ENCODE measurements around the gene KRTAP12-4.
"Not testable (repeated sequence)": the region's sequence is repeated elsewhere in the genome, so short reads cannot be mapped to it uniquely, and the experiment has no call there.

Gene KRTAP12-4

GRCh38 chr21:44646366-44647221, 7.9 kb downstream of the KRTAP12-4 start, which contains the start of gene KRTAP10-11:
TSS of gene KRTAP10-11 (plus strand) at chr21:44646414. CDS start at chr21:44646459, 45 bp downstream.
- not testable (repeated sequence) for H3K4me3 ChIP-seq (ENCODE audit: low read depth, low read length); H4K8ac ChIP-seq (ENCODE audit: low read depth, low read length); DNase-seq; H3K9ac ChIP-seq (ENCODE audit: low read length); H4K12ac ChIP-seq (ENCODE audit: low read depth, low read length); H3K4ac ChIP-seq (ENCODE audit: low read depth, low read length); H2AFZ ChIP-seq (ENCODE audit: insufficient read depth, low read length, poor library complexity); H2AK5ac ChIP-seq (ENCODE audit: low read length); H2BK12ac ChIP-seq (ENCODE audit: low read length); H3K79me2 ChIP-seq (ENCODE audit: control insufficient read depth, insufficient read depth, low read length, poor library complexity); H3K79me1 ChIP-seq (ENCODE audit: low read length); H3K4me1 ChIP-seq (ENCODE audit: control insufficient read depth in 1 of 2, insufficient read depth in 2 of 2, low read length in 2 of 2); H3K9me3 ChIP-seq (ENCODE audit: insufficient read depth, low read depth, low read length); H2BK5ac ChIP-seq (ENCODE audit: low read depth, low read length, poor library complexity); H3K23ac ChIP-seq (ENCODE audit: low read length); H3K27ac ChIP-seq (ENCODE audit: low read depth, low read length); H3K27me3 ChIP-seq (ENCODE audit: insufficient read depth, low read length); H3K36me3 ChIP-seq (ENCODE audit: control insufficient read depth in 1 of 2, insufficient read depth in 2 of 2, low read length in 2 of 2); H3K14ac ChIP-seq (ENCODE audit: low read length); H3K4me2 ChIP-seq (ENCODE audit: low read length); H4K91ac ChIP-seq (ENCODE audit: low read depth, low read length); H2BK120ac ChIP-seq (ENCODE audit: insufficient read depth, low read length, poor library complexity); H3K18ac ChIP-seq (ENCODE audit: low read length)
- WGBS (ENCODE audit: extremely low coverage, insufficient coverage, insufficient read length): no CpG with 5 or more reads among the region's 21 CpGs

- no peak overlapping the region for H2AK5ac ChIP-seq (ENCODE audit: low read length)
- no peak overlapping the region for H2AFZ ChIP-seq (ENCODE audit: insufficient read depth, low read length, poor library complexity)
- no peaks in the 10 kb centered on the region for H3K9me3 ChIP-seq (ENCODE audit: insufficient read depth, low read depth, low read length)
Observed at GRCh38 chr21:44644878-44645277, 9.6 kb downstream of the KRTAP12-4 start.

GRCh38 chr21:44643741-44644310, 10.6 kb downstream of the KRTAP12-4 start:
- H2BK120ac ChIP-seq (ENCODE audit: insufficient read depth, low read length, poor library complexity): no peak overlapping the region
- no peak overlapping the region for H3K23ac ChIP-seq (ENCODE audit: low read length)
- H4K91ac ChIP-seq (ENCODE audit: low read depth, low read length): no peak overlapping the region
- no peaks in the 10 kb centered on the region for H3K4me1 ChIP-seq (ENCODE audit: control insufficient read depth in 1 of 2, insufficient read depth in 2 of 2, low read length in 2 of 2)
- no peak overlapping the region for H3K4me2 ChIP-seq (ENCODE audit: low read length)
- no peak overlapping the region for H2BK5ac ChIP-seq (ENCODE audit: low read depth, low read length, poor library complexity)
- no peak overlapping the region for H3K18ac ChIP-seq (ENCODE audit: low read length)
- H3K36me3 ChIP-seq (ENCODE audit: control insufficient read depth in 1 of 2, insufficient read depth in 2 of 2, low read length in 2 of 2): no peaks in the 10 kb centered on the region
- no peak overlapping the region for H2BK12ac ChIP-seq (ENCODE audit: low read length)
- H3K9ac ChIP-seq (ENCODE audit: low read length): no peak overlapping the region
- H3K27ac ChIP-seq (ENCODE audit: low read depth, low read length): no peak overlapping the region
- H4K8ac ChIP-seq (ENCODE audit: low read depth, low read length): no peak overlapping the region
- no peaks in the 10 kb centered on the region for H3K27me3 ChIP-seq (ENCODE audit: insufficient read depth, low read length)
- H3K79me2 ChIP-seq (ENCODE audit: control insufficient read depth, insufficient read depth, low read length, poor library complexity): no peaks in the 10 kb centered on the region
- no peaks in the 10 kb centered on the region for H3K79me1 ChIP-seq (ENCODE audit: low read length)
- H2AFZ ChIP-seq (ENCODE audit: insufficient read depth, low read length, poor library complexity): no peak overlapping the region
- no peak for DNase-seq
- no CpG with 5 or more reads among the region's 14 CpGs for WGBS (ENCODE audit: extremely low coverage, insufficient coverage, insufficient read length)
- H3K4ac ChIP-seq (ENCODE audit: low read depth, low read length): no peak overlapping the region
- no peak overlapping the region for H3K14ac ChIP-seq (ENCODE audit: low read length)
- no peaks in the 10 kb centered on the region for H3K9me3 ChIP-seq (ENCODE audit: insufficient read depth, low read depth, low read length)
- no peak overlapping the region for H3K4me3 ChIP-seq (ENCODE audit: low read depth, low read length)
- no peak overlapping the region for H4K12ac ChIP-seq (ENCODE audit: low read depth, low read length)
- H2AK5ac ChIP-seq (ENCODE audit: low read length): no peak overlapping the region

More at GRCh38 chr21:44644878-44645277, 9.6 kb downstream of the KRTAP12-4 start:
- Histone ChIP-seq H3K9ac (ENCODE audit: low read length) (no peak overlapping the region), H4K91ac (ENCODE audit: low read depth, low read length) (no peak overlapping the region), H2BK5ac (ENCODE audit: low read depth, low read length, poor library complexity) (no peak overlapping the region), H4K12ac (ENCODE audit: low read depth, low read length) (no peak overlapping the region), H2BK120ac (ENCODE audit: insufficient read depth, low read length, poor library complexity) (no peak overlapping the region), H3K4ac (ENCODE audit: low read depth, low read length) (no peak overlapping the region), H3K36me3 (ENCODE audit: control insufficient read depth in 1 of 2, insufficient read depth in 2 of 2, low read length in 2 of 2) (no peaks in the 10 kb centered on the region), H3K4me2 (ENCODE audit: low read length) (no peak overlapping the region), H3K27ac (ENCODE audit: low read depth, low read length) (no peak overlapping the region), H3K4me1 (ENCODE audit: control insufficient read depth in 1 of 2, insufficient read depth in 2 of 2, low read length in 2 of 2) (no peaks in the 10 kb centered on the region), H3K23ac (ENCODE audit: low read length) (no peak overlapping the region), H4K8ac (ENCODE audit: low read depth, low read length) (no peak overlapping the region), H3K79me1 (ENCODE audit: low read length) (no peaks in the 10 kb centered on the region), H3K14ac (ENCODE audit: low read length) (no peak overlapping the region), H3K79me2 (ENCODE audit: control insufficient read depth, insufficient read depth, low read length, poor library complexity) (no peaks in the 10 kb centered on the region), H3K27me3 (ENCODE audit: insufficient read depth, low read length) (no peaks in the 10 kb centered on the region), H2BK12ac (ENCODE audit: low read length) (no peak overlapping the region), H3K18ac (ENCODE audit: low read length) (no peak overlapping the region), H3K4me3 (ENCODE audit: low read depth, low read length) (no peak overlapping the region)
- WGBS (ENCODE audit: extremely low coverage, insufficient coverage, insufficient read length): no CpG with 5 or more reads among the region's 2 CpGs
- no peak for DNase-seq

GRCh38 chr21:44640761-44641160, 13.7 kb downstream of the KRTAP12-4 start:
- H2BK12ac ChIP-seq (ENCODE audit: low read length): no peak overlapping the region
- WGBS (ENCODE audit: extremely low coverage, insufficient coverage, insufficient read length): no CpG with 5 or more reads among the region's 5 CpGs
- no peak overlapping the region for H4K8ac ChIP-seq (ENCODE audit: low read depth, low read length)

More at GRCh38 chr21:44640761-44641160, 13.7 kb downstream of the KRTAP12-4 start:
- Histone ChIP-seq H3K9me3 (ENCODE audit: insufficient read depth, low read depth, low read length) (no peaks in the 10 kb centered on the region), H3K4me2 (ENCODE audit: low read length) (no peak overlapping the region), H3K36me3 (ENCODE audit: control insufficient read depth in 1 of 2, insufficient read depth in 2 of 2, low read length in 2 of 2) (no peaks in the 10 kb centered on the region), H3K23ac (ENCODE audit: low read length) (no peak overlapping the region), H3K4me3 (ENCODE audit: low read depth, low read length) (no peak overlapping the region), H3K4ac (ENCODE audit: low read depth, low read length) (no peak overlapping the region), H3K9ac (ENCODE audit: low read length) (no peak overlapping the region), H2BK120ac (ENCODE audit: insufficient read depth, low read length, poor library complexity) (no peak overlapping the region), H4K12ac (ENCODE audit: low read depth, low read length) (no peak overlapping the region), H3K4me1 (ENCODE audit: control insufficient read depth in 1 of 2, insufficient read depth in 2 of 2, low read length in 2 of 2) (no peaks in the 10 kb centered on the region), H2BK5ac (ENCODE audit: low read depth, low read length, poor library complexity) (no peak overlapping the region), H2AFZ (ENCODE audit: insufficient read depth, low read length, poor library complexity) (no peak overlapping the region), H3K27ac (ENCODE audit: low read depth, low read length) (no peak overlapping the region), H2AK5ac (ENCODE audit: low read length) (no peak overlapping the region), H3K14ac (ENCODE audit: low read length) (no peak overlapping the region), H3K27me3 (ENCODE audit: insufficient read depth, low read length) (no peaks in the 10 kb centered on the region), H3K79me1 (ENCODE audit: low read length) (no peaks in the 10 kb centered on the region), H4K91ac (ENCODE audit: low read depth, low read length) (no peak overlapping the region), H3K18ac (ENCODE audit: low read length) (no peak overlapping the region), H3K79me2 (ENCODE audit: control insufficient read depth, insufficient read depth, low read length, poor library complexity) (no peaks in the 10 kb centered on the region)
- DNase-seq: no peak

Data from trophoblast cell (in vitro differentiated cells and primary cell).